Measurements from ENCODE around the gene FAM111B. TPM values are rescaled to one million over a fixed set of nuclear protein-coding genes. Genes with fewer than 3 reads are reported as not detected.
"Not testable (repeated sequence)": the region's sequence is repeated elsewhere in the genome, so short reads cannot be mapped to it uniquely, and the experiment has no call there.

Gene FAM111B
- total RNA-seq, 1 experiment from 2014 or later, result 3.7 TPM

DNA sequence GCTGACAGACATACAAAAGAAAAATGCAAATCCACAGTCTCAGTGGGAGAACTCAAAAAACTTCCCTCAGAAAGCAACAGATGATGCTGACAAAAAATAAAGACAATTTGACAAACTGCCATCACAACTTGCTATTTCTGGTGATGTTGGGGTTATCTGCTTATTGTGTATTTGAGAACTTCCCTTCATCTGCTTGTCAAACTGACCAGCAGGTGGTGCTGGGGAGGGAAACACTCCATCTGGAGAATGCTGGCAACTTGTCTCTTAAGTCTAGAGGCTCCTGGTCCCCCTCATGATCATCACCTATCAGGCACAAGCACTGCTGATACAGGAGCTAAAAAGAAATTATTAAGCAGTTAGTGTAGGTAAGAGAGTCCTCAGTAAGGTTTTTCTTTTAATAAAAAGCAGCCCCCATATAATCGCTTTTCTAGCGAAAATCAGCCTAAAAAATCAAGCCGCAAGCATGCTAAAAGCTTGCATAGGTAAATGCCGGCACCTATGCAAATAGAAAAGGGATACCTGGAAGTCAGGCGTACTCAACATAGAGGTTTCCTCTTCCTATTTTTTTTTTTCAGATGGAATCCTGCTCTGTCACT lies 9.8 kb upstream of the FAM111B start:
- DNase-seq (ENCODE audit: extremely low read depth, low read depth), result peak; percentile 54

GRCh38 chr11:59097938-59098337 lies 9.1 kb upstream of the FAM111B start:
- DNase-seq (ENCODE audit: extremely low read depth, low read depth), result not testable (repeated sequence)

GRCh38 chr11:59102259-59102765 lies 4.7 kb upstream of the FAM111B start:
- DNase-seq (ENCODE audit: extremely low read depth, low read depth), result peak; percentile 54

GRCh38 chr11:59107721-59108120 lies 684 bp downstream of the FAM111B start:
- not testable (repeated sequence) for DNase-seq (ENCODE audit: extremely low read depth, low read depth)

DNA sequence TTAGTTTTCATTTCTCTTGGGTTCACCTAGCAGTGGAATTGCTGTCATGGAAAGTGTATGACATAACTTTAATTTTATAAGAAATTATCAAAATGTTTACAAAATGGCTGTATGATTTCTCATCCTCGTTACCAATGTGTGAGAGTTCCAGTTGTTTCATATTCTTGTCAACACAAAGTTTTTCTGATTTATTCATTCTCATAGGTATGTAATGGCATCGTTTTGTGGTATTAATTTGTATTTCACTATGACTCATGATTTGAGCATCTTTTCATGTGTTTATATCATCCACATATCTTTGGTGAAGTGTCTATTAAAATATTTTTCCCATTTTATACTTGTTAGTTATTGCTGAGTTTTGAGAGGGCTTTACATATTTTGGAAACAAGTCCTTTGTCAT lies 5.5 kb downstream of the FAM111B start:
- no peak for DNase-seq (ENCODE audit: extremely low read depth, low read depth)

- no peak for DNase-seq (ENCODE audit: extremely low read depth, low read depth)
These were observed 7.3 kb downstream of the FAM111B start for GRCh38 chr11:59114344-59114743.

DNA sequence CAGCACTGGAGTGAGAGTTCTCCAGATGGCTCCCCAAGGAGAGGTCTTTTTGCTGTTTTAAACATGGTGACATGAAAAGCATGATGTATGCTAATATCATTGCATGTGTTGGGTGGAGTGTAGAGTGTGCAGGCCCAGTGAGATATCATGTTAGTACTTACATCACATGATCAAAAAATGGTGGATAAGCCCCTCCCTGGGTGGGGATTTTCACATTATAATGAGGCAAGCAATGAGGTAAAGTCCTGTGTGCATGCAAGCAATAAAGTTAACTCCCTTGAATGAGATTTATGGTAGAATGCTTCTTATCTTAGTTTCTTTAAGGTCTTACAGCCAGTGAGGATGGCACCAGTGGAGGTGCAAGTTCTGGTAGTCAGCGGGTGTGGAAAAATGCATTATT lies 8.5 kb downstream of the FAM111B start:
- no peak for DNase-seq (ENCODE audit: extremely low read depth, low read depth)

DNA sequence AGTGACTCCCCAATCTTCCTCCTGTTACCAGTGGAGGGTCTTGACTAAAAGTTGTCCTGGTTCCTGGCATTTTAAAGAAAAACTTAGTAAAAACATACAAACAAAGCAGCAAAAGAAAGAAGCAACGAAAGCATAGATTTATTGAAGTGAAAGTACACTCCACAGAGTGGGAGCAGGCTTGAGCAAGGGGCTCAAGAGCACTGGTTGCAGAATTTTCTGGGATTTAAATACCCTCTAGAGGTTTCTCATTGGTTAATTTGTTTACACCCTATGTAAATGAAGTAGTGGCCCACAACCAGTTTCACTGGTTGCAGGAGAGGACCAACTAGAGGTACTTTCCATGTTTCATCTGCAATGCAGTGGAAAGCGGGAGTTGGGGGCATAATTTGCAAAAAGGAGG lies 10.7 kb downstream of the FAM111B start:
- DNase-seq (ENCODE audit: extremely low read depth, low read depth), result no peak

DNA sequence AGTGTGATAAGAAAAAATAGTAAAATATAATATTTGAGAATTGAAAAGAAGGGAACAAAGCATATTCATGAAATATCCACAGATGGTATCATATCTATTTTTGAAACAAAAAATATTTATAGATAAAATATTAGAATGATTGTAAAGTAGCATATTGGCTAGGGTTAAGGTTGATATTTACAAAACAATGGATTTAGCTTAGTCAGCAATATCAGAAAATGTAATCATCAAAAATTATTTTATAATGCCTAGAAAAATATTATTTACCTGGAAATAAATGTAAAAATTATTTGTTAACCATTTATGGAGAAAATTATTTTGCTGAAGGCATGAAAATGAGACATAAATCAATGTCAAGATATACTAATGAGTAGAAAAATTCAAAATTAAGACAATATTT lies 12.8 kb downstream of the FAM111B start:
- no peak for DNase-seq (ENCODE audit: extremely low read depth, low read depth)

DNA sequence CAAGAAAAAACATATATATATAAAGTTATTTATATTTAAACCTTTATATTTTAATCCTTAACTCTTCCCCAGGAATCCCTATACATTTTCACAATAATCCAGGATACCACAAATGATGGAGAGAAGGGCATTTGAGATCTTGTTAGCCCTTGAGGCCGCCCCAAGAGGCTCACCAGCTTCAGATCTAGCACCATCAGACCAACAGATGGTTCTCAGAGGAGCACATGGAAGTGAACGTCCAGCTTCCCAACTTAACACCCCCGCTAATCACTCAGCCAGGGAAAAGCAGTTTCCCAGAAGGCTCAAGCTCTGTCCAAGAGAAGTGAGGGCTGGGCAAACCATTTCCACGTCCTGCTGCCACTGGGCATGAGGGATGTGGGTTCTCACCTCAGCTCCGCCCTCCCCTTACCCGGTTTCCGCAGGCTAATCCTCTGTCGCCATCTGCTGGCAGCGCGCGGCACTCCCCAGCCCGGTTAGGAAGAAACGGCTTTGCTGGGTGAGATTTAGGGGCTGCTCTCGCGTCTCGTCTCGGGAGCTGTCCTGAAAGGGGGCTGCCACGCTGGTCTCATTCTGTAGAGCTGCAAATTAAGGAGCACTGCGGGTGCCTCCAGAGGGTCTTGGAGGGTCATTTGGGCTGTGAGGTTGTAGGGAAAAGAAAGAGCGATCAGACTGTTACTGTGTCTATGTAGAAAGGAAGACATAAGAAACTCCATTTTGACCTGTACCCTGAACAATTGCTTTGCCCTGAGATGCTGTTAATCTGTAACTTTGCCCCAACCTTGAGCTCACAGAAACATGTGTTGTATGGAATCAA lies 28.8 kb downstream of the FAM111B start:
- DNase-seq (ENCODE audit: extremely low read depth, low read depth), result peak; percentile 54

DNA sequence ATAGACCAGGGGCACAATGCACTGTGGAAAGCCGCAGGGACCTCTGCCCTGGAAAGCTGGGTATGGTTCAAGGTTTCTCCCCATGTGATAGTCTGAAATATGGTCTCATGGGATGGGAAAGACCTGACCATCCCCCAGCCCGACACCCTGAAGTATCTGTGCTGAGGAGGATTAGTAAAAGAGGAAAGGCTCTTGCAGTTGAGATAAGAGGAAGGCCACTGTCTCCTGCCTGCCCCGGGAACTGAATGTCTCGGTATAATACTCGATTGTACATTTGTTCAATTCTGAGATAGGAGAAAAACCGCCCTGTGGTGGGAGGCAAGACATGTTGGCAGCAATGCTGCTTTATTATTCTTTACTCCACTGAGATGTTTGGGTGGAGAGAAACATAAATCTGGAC lies 29.5 kb downstream of the FAM111B start:
- DNase-seq (ENCODE audit: extremely low read depth, low read depth), result not testable (repeated sequence)

DNA sequence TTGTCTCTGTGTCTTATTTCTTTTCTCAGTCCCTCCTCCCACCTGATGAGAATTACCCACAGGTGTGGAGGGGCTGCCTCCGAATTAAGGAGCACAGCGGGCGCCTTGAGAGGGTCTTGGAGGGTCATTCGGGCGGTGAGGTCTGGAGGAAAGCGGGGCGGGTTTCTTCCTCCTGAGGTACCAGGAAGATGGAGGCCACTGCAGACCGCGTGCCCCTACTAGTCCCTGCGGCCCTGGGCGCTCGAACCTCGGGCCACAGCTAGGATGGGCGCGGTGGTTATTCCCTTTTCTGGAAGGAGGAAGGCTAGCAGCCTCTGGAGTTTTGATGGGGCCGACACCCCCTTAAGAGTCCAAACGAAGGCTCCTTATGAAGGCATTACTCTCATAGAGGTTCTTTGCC lies 30.2 kb downstream of the FAM111B start:
- DNase-seq (ENCODE audit: extremely low read depth, low read depth), result no peak

GRCh38 chr11:59138643-59139042 lies 31.6 kb downstream of the FAM111B start:
- no peak for DNase-seq (ENCODE audit: extremely low read depth, low read depth)

DNA sequence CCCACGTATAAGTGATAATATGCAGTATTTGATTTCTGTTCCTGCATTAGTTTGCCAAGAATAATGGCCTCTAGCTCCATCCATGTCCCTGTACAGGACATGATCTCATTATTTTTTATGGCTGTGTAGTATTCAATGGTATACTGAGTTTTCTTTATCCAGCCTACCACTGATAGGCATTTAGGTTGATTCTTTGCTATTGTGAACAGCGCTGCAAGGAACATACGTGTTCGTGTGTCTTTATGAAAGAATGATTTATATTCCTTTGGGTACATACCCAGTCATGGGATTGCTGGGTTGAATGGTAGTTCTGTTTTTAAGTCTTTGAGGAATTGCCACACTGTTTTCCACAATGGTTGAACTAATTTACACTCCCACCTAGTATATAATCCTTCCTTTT lies 34.2 kb downstream of the FAM111B start:
- DNase-seq (ENCODE audit: extremely low read depth, low read depth), result no peak

GRCh38 chr11:59141673-59142460 lies 34.8 kb downstream of the FAM111B start:
- no peak for DNase-seq (ENCODE audit: extremely low read depth, low read depth)

- peak; percentile 54 for DNase-seq (ENCODE audit: extremely low read depth, low read depth)
These were observed 35.8 kb downstream of the FAM111B start, which contains the start of gene FAM111A for GRCh38 chr11:59142530-59143507. Gene FAM111A, plus strand, starts transcription at chr11:59142856. Its CDS starts 6,017 bp downstream, at chr11:59148873.

DNA sequence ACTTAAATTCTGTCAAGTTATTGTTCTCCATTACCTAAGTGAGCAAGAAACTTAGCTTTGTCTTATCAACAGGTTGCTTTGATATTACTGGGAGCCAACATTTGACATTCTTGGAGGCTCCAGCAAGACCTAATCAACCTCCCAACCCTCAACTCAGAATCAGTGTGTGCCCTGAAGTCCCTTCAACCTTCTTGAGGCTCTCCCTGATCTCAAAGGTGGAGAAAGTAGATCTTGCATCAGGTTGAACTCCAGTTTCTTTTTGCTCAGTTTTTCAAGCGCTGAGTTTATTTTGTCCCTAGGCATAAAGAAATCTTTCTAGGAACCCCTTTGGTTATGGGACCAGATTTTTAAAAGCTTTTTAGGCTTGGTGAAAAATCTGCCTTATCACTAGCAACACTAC lies 37.1 kb downstream of the FAM111B start:
- no peak for DNase-seq (ENCODE audit: extremely low read depth, low read depth)

DNA sequence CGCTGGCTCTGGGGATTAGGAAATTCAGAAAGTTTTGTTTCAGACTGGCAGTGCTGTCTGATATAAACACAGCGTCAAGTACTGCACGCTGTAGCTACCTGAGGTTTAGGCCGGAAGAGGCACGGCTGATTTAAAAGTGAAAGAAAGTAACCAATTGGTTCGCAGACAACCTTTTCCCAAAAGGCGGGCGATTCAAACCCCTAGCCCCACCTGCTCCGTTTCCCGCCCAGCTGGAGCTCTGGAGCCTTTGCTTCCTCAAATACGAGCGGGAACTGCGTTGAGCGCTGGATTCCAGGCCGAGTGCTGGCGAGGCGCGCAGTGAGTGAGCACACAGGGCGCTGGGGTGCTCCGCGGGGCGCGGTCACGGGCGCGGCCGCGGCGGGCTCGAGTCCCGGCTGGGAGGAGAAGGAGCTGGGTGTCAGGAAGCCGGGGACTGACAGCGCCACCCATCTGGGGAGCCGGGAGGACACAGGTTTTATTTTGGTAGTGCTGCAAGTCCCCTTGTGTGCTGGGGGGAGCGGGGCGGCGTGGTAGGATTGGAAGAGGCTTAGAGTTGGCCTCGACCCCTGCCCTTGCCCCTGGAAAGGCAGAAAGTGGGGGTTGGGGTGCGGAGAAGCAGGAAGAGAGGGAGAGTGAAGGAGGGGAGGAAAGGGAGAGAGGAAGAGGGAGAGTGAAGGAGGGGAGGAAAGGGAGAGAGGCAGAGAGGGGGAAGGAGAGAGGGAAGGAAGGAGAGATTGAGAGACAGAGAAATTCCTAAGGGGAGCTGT lies 37.7 kb downstream of the FAM111B start:
- peak; percentile 70 for DNase-seq (ENCODE audit: extremely low read depth, low read depth)

GRCh38 chr11:59145534-59145933 lies 38.5 kb downstream of the FAM111B start:
- DNase-seq (ENCODE audit: extremely low read depth, low read depth), result no peak

All from NCI-H460 (cell line).